ENCODE results near the gene GOLGA6L2.
"Not testable (repeated sequence)": the region's sequence is repeated elsewhere in the genome, so short reads cannot be mapped to it uniquely, and the experiment has no call there.

- not testable (repeated sequence) for TF ChIP-seq CTCF, POLR2A (IDR thresholded peaks at IDR 0.05)
These were observed 12.3 kb downstream of the GOLGA6L2 start for GRCh38 chr15:23434699-23435098.

Measured in sigmoid colon (tissue), 3 donors.